SJSA1 (cell line): ENCODE results near the gene NRK. TPM values are rescaled to one million over a fixed set of nuclear protein-coding genes. Genes with fewer than 3 reads are reported as not detected.
"Not testable (repeated sequence)": the region's sequence is repeated elsewhere in the genome, so short reads cannot be mapped to it uniquely, and the experiment has no call there.

Experiments used
- DNase-seq, 2 experiments: peaks; one replicate each; pipeline ENCODE4 v3.0.0-alpha.2; 2015 to 2020; ENCODE audit warnings: low spot score in 2 of 2, low read depth in 1 of 2
- H3K27ac ChIP-seq: fragments of 250-450 bp; sonication (Bioruptor Pico); 2 replicates; pipeline ENCODE4 v1.5.1; 2020; ENCODE audit warnings: mild to moderate bottlenecking, moderate library complexity
- H3K27me3 ChIP-seq: fragments of 250-450 bp; sonication (Bioruptor Pico); replicated peaks from 2 replicates; pipeline ENCODE4 v1.5.1; 2020; ENCODE audit warnings: mild to moderate bottlenecking, moderate library complexity
- H3K36me3 ChIP-seq: fragments of 250-450 bp; sonication (Bioruptor Pico); 2 replicates; pipeline ENCODE4 v1.5.1; 2020; ENCODE audit warnings: mild to moderate bottlenecking
- H3K4me1 ChIP-seq: fragments of 250-450 bp; sonication (Bioruptor Pico); replicated peaks from 2 replicates; pipeline ENCODE4 v1.6.1; 2021; ENCODE audit warnings: mild to moderate bottlenecking
- H3K4me3 ChIP-seq: fragments of 250-450 bp; sonication (Bioruptor Pico); 2 replicates; pipeline ENCODE4 v1.5.1; 2020; ENCODE audit warnings: mild to moderate bottlenecking
- H3K9me3 ChIP-seq: fragments of 250-450 bp; sonication (Bioruptor Pico); replicated peaks from 2 replicates; pipeline ENCODE4 v1.5.1; 2020; ENCODE audit warnings: mild to moderate bottlenecking
- total RNA-seq: library from RNA; depleted of rRNA; stranded (reverse); fragments of >200 nt; shearing (Covaris generic); gene quantifications from 2 replicates; pipeline ENCODE4 v1.2.3, GENCODE V29; 2014

NRK gene
- total RNA-seq, 1 experiment from 2014 or later, result not detected

GRCh38 chrX:105945266-105945665, 122.9 kb downstream of the NRK start:
- no peaks in the 10 kb centered on the region for H3K9me3 ChIP-seq
- no peaks in the 10 kb centered on the region for H3K36me3 ChIP-seq
- DNase-seq, result no peak
- H3K27ac ChIP-seq, result no peak overlapping the region
- no peaks in the 10 kb centered on the region for H3K27me3 ChIP-seq
- no peaks in the 10 kb centered on the region for H3K4me1 ChIP-seq
- H3K4me3 ChIP-seq, result no peak overlapping the region

DNA sequence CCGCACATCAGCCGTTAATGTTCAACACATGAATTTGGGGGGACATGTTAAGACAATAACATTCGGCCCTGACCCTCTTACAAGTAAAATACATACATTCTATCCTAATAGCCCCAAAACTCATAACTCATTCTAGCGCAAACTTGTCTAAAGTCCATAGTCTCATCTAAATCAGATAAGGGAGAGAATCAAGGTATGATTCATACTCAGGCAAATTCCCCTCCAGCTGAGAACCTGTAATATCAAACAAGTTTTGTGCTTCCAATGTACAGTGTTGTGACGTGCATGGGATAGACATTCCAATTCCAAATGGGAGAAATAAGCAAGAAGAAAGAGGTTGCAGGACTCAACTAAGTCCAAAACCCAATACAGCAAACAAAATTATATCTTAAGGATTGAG, 147.1 kb downstream of the NRK start:
- Histone ChIP-seq H3K4me1 (no peaks in the 10 kb centered on the region), H3K4me3 (no peak overlapping the region)
- no peak for DNase-seq

GRCh38 chrX:105972690-105973386, 150.5 kb downstream of the NRK start:
- no peak for DNase-seq
- Histone ChIP-seq H3K9me3 (no peaks in the 10 kb centered on the region), H3K27me3 (no peaks in the 10 kb centered on the region), H3K36me3 (no peaks in the 10 kb centered on the region), H3K4me3 (no peak overlapping the region), H3K4me1 (no peaks in the 10 kb centered on the region), H3K27ac (no peak overlapping the region)

More for the DNA sequence above, 147.1 kb downstream of the NRK start:
- H3K36me3 ChIP-seq, result no peaks in the 10 kb centered on the region
- H3K27me3 ChIP-seq, result no peaks in the 10 kb centered on the region
- H3K9me3 ChIP-seq, result no peaks in the 10 kb centered on the region
- no peak overlapping the region for H3K27ac ChIP-seq

DNA sequence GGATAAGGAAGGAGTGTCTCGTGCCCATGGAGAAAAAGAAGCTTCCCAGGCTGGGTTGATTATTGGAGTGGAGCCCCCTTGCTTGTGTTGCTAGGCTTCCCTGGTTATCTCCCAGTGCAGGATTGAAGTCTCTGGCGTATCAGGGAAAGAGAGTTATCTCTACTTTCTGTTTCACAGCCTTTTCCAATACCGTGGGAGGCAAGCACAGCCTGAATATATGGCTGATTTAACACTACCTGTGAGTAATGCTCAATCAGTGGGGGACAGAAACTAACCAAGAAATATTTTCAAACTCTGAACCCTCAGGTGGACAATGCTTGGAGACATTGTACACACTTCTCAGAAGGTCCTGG, 151.0 kb downstream of the NRK start:
- H3K27me3 ChIP-seq, result no peaks in the 10 kb centered on the region
- H3K9me3 ChIP-seq, result no peaks in the 10 kb centered on the region
- DNase-seq, result no peak
- no peak overlapping the region for H3K27ac ChIP-seq
- H3K4me3 ChIP-seq, result no peak overlapping the region
- no peaks in the 10 kb centered on the region for H3K4me1 ChIP-seq
- no peaks in the 10 kb centered on the region for H3K36me3 ChIP-seq

DNA sequence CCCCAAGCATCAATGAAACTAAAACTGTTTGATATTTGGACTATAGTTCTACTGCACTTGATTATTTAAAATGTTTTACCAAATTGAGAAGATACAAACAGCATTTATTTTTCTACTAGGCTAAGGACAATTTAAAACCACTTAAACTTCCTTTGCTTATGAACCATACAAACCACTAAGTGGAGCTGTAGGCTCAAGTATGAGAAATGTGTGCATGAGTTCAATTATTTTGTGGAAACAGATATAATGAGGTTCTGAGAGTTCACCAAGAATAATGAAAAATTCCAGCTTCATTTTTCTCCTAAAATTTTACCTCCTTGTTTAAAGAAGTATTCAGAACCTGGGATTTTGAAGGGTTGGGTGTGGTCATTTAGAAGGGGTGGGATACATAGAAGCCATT, 153.0 kb downstream of the NRK start:
- Histone ChIP-seq H3K36me3 (no peaks in the 10 kb centered on the region), H3K4me3 (no peak overlapping the region), H3K9me3 (no peaks in the 10 kb centered on the region), H3K4me1 (no peaks in the 10 kb centered on the region), H3K27ac (no peak overlapping the region), H3K27me3 (no peaks in the 10 kb centered on the region)
- no peak for DNase-seq

- Histone ChIP-seq H3K36me3 (no peaks in the 10 kb centered on the region), H3K4me3 (no peak overlapping the region), H3K9me3 (no peaks in the 10 kb centered on the region), H3K27me3 (no peaks in the 10 kb centered on the region), H3K27ac (no peak overlapping the region), H3K4me1 (no peaks in the 10 kb centered on the region)
- DNase-seq, result no peak
Measured at GRCh38 chrX:105981772-105982485, 159.6 kb downstream of the NRK start.

GRCh38 chrX:105988487-105988886, 166.1 kb downstream of the NRK start:
- H3K36me3 ChIP-seq, H3K9me3 ChIP-seq, DNase-seq, H3K27me3 ChIP-seq, H3K4me1 ChIP-seq, H3K27ac ChIP-seq, H3K4me3 ChIP-seq: not testable (repeated sequence)

- Histone ChIP-seq H3K27ac (no peak overlapping the region), H3K4me1 (no peaks in the 10 kb centered on the region), H3K9me3 (no peaks in the 10 kb centered on the region), H3K27me3 (no peaks in the 10 kb centered on the region), H3K4me3 (no peak overlapping the region), H3K36me3 (no peaks in the 10 kb centered on the region)
- no peak for DNase-seq
Measured at GRCh38 chrX:105999294-105999693, 177.0 kb downstream of the NRK start.

GRCh38 chrX:106000203-106000602, 177.9 kb downstream of the NRK start:
- no peak for DNase-seq
- H3K9me3 ChIP-seq, result no peaks in the 10 kb centered on the region
- H3K27ac ChIP-seq, result no peak overlapping the region
- no peak overlapping the region for H3K4me3 ChIP-seq
- no peaks in the 10 kb centered on the region for H3K27me3 ChIP-seq
- H3K36me3 ChIP-seq, result no peaks in the 10 kb centered on the region
- no peaks in the 10 kb centered on the region for H3K4me1 ChIP-seq

DNA sequence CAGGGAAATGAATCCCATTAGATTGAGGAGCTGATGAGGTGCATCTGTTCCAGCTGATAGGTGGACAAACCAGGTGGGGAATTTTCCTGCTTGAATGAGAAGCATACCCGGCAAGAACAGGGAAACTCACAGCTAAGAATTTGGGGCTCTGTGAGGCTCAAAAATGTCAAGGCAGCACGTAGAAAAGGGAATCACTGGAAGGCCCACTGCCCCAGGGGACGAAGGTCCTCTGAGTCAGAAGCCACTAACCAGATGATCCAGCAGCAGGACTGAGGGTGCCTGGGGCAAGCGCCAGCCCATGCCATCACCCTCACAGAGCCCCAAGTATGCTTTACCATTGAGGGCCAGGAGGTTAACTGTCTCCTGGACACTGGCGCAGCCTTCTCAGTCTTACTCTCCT, 178.3 kb downstream of the NRK start:
- H3K36me3 ChIP-seq, H3K27ac ChIP-seq, H3K27me3 ChIP-seq, DNase-seq, H3K9me3 ChIP-seq, H3K4me1 ChIP-seq, H3K4me3 ChIP-seq: not testable (repeated sequence)

GRCh38 chrX:106005684-106006083, 183.3 kb downstream of the NRK start:
- Histone ChIP-seq H3K9me3 (no peaks in the 10 kb centered on the region), H3K4me1 (no peaks in the 10 kb centered on the region), H3K4me3 (no peak overlapping the region), H3K27me3 (no peaks in the 10 kb centered on the region), H3K36me3 (no peaks in the 10 kb centered on the region), H3K27ac (no peak overlapping the region)
- DNase-seq, result no peak

DNA sequence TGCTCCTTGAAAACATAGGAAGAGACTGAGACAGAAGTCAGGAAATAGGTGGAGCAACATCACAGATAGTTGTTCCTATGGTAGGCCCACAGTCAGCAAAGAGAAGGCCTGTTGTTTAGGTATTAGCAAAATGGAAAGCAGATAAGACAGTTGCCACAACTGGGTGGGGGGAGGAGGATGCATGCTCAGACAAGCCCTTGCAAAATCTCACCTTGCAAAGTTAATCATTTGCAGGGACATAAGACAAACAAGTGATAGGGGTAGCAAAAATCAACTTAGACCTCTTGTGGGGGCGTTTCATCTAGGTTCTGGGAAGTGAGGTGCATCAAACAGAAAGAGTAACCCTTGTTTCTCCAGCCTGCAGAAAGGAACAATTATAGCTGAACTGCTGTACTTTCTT, 185.5 kb downstream of the NRK start:
- H3K4me1 ChIP-seq, result no peaks in the 10 kb centered on the region
- H3K27me3 ChIP-seq, result no peaks in the 10 kb centered on the region
- no peaks in the 10 kb centered on the region for H3K9me3 ChIP-seq
- no peak overlapping the region for H3K4me3 ChIP-seq
- no peaks in the 10 kb centered on the region for H3K36me3 ChIP-seq
- H3K27ac ChIP-seq, result no peak overlapping the region
- no peak for DNase-seq
